ENCODE measurements around the gene ATF7IP2. TPM values are rescaled to one million over a fixed set of nuclear protein-coding genes. Genes with fewer than 3 reads are reported as not detected.
"Not testable (repeated sequence)": the region's sequence is repeated elsewhere in the genome, so short reads cannot be mapped to it uniquely, and the experiment has no call there.

Gene ATF7IP2
- total RNA-seq, 1 donor from 2014 or later: 15.3 TPM

GRCh38 chr16:10345629-10346028 is 40.2 kb upstream of the ATF7IP2 start:
- Mint-ChIP-seq H3K36me3 (ENCODE audit: low read depth, unreplicated experiment) (peaks cover 5% of the 10 kb centered on the region), H3K27ac (ENCODE audit: unreplicated experiment) (no peak overlapping the region), H3K4me3 (ENCODE audit: unreplicated experiment) (no peak overlapping the region), H3K4me1 (ENCODE audit: unreplicated experiment) (no peaks in the 10 kb centered on the region), H3K27me3 (ENCODE audit: unreplicated experiment) (peaks cover 4% of the 10 kb centered on the region), H3K9me3 (ENCODE audit: unreplicated experiment) (peaks cover under 1% of the 10 kb centered on the region)
- DNase-seq (ENCODE audit: low spot score): no peak
- TF ChIP-seq CTCF (IDR thresholded peaks at IDR 0.05; ENCODE audit: unreplicated experiment): no peak

GRCh38 chr16:10349851-10350250 is 36.0 kb upstream of the ATF7IP2 start:
- no peak overlapping the region for H3K27ac Mint-ChIP-seq (ENCODE audit: unreplicated experiment)
- TF ChIP-seq CTCF (IDR thresholded peaks at IDR 0.05; ENCODE audit: unreplicated experiment): no peak
- no peak overlapping the region for H3K4me3 Mint-ChIP-seq (ENCODE audit: unreplicated experiment)
- H3K4me1 Mint-ChIP-seq (ENCODE audit: unreplicated experiment): no peaks in the 10 kb centered on the region
- no peaks in the 10 kb centered on the region for H3K9me3 Mint-ChIP-seq (ENCODE audit: unreplicated experiment)
- peaks cover 4% of the 10 kb centered on the region for H3K27me3 Mint-ChIP-seq (ENCODE audit: unreplicated experiment)
- H3K36me3 Mint-ChIP-seq (ENCODE audit: low read depth, unreplicated experiment): no peaks in the 10 kb centered on the region
- no peak for DNase-seq (ENCODE audit: low spot score)

GRCh38 chr16:10352262-10352661 is 33.6 kb upstream of the ATF7IP2 start:
- Mint-ChIP-seq H3K36me3 (ENCODE audit: low read depth, unreplicated experiment) (no peaks in the 10 kb centered on the region), H3K4me1 (ENCODE audit: unreplicated experiment) (no peaks in the 10 kb centered on the region), H3K4me3 (ENCODE audit: unreplicated experiment) (no peak overlapping the region), H3K9me3 (ENCODE audit: unreplicated experiment) (no peaks in the 10 kb centered on the region), H3K27me3 (ENCODE audit: unreplicated experiment) (no peaks in the 10 kb centered on the region), H3K27ac (ENCODE audit: unreplicated experiment) (no peak overlapping the region)
- no peak for DNase-seq (ENCODE audit: low spot score)
- no peak for TF ChIP-seq CTCF (IDR thresholded peaks at IDR 0.05; ENCODE audit: unreplicated experiment)

- H3K4me1 Mint-ChIP-seq (ENCODE audit: unreplicated experiment): no peaks in the 10 kb centered on the region
- H3K27me3 Mint-ChIP-seq (ENCODE audit: unreplicated experiment): peaks cover 2% of the 10 kb centered on the region
- no peak overlapping the region for H3K4me3 Mint-ChIP-seq (ENCODE audit: unreplicated experiment)
- no peak overlapping the region for H3K27ac Mint-ChIP-seq (ENCODE audit: unreplicated experiment)
- no peaks in the 10 kb centered on the region for H3K9me3 Mint-ChIP-seq (ENCODE audit: unreplicated experiment)
- H3K36me3 Mint-ChIP-seq (ENCODE audit: low read depth, unreplicated experiment): no peaks in the 10 kb centered on the region
- TF ChIP-seq CTCF (IDR thresholded peaks at IDR 0.05; ENCODE audit: unreplicated experiment): no peak
- DNase-seq (ENCODE audit: low spot score): no peak
Observed at GRCh38 chr16:10355589-10355988, 30.3 kb upstream of the ATF7IP2 start.

GRCh38 chr16:10356870-10357842 is 28.7 kb upstream of the ATF7IP2 start:
- H3K9me3 Mint-ChIP-seq (ENCODE audit: unreplicated experiment): no peaks in the 10 kb centered on the region
- no peak overlapping the region for H3K4me3 Mint-ChIP-seq (ENCODE audit: unreplicated experiment)
- peaks cover 3% of the 10 kb centered on the region for H3K4me1 Mint-ChIP-seq (ENCODE audit: unreplicated experiment)
- TF ChIP-seq CTCF (IDR thresholded peaks at IDR 0.05; ENCODE audit: unreplicated experiment): no peak
- H3K36me3 Mint-ChIP-seq (ENCODE audit: low read depth, unreplicated experiment): no peaks in the 10 kb centered on the region
- H3K27ac Mint-ChIP-seq (ENCODE audit: unreplicated experiment): no peak overlapping the region
- no peak for DNase-seq (ENCODE audit: low spot score)
- peaks cover 2% of the 10 kb centered on the region for H3K27me3 Mint-ChIP-seq (ENCODE audit: unreplicated experiment)

- DNase-seq (ENCODE audit: low spot score); H3K36me3 Mint-ChIP-seq (ENCODE audit: low read depth, unreplicated experiment); H3K27ac Mint-ChIP-seq (ENCODE audit: unreplicated experiment); H3K4me3 Mint-ChIP-seq (ENCODE audit: unreplicated experiment); H3K27me3 Mint-ChIP-seq (ENCODE audit: unreplicated experiment); H3K4me1 Mint-ChIP-seq (ENCODE audit: unreplicated experiment); H3K9me3 Mint-ChIP-seq (ENCODE audit: unreplicated experiment): not testable (repeated sequence)
Observed at GRCh38 chr16:10361747-10362076, 24.1 kb upstream of the ATF7IP2 start.
